Epithelial cell of umbilical artery (primary cell): ENCODE results near the gene RPS4Y1. TPM values are rescaled to one million over a fixed set of nuclear protein-coding genes. Genes with fewer than 3 reads are reported as not detected.

Experiments
- total RNA-seq: library from RNA; depleted of rRNA; stranded (reverse); fragments of >200 nt; gene quantifications from 2 replicates; pipeline ENCODE4 v1.2.3, GENCODE V29; 2014

Gene RPS4Y1
- total RNA-seq: 3.2 and 406 TPM in 2 replicates

DNA sequence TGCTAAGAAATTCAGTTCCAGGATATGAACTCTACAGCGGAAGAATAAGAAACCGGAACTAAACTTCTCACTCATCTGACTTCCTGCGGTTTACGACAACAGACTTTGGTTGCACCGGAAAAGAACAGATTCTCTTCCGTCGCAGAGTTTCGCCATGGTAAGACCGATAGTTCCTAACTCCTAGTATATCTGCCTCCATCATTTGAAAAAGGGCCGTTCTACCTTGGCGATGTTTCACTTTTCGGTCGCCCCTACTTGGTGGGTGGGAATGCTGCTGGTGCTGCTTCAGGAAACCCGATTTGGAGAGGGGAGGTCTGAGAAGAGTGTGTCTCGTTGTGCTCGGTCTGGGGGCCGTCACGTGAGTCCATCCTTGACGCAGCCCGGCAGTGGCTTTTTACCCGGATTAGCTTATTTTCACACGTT is at the start of gene RPS4Y1:
RPS4Y1 (plus strand) TSS at position 132 of the 423 bp plus-strand sequence; CDS start at position 155, 23 bp downstream.

Other genes with a start within 250 kb of the RPS4Y1 start
- gene SRY, start 53.9 kb upstream of the RPS4Y1 start, total RNA-seq: not detected in 2 replicates
- 15.9 TPM in 1 of 2 replicates, not detected in the other for gene ZFY, start 93.8 kb downstream of the RPS4Y1 start, total RNA-seq